ENCODE results near the gene PLAC1.

PLAC1 gene

GRCh38 chrX:134654398-134655012 lies 3.8 kb downstream of the PLAC1 start:
- no peak overlapping the region for H3K27ac ChIP-seq (ENCODE audit: low read depth, low read length, poor library complexity, severe bottlenecking)
- no peaks in the 10 kb centered on the region for H4K20me1 ChIP-seq (ENCODE audit: insufficient read depth, low read length)
- H3F3A ChIP-seq (ENCODE audit: insufficient read depth, low read length), result no peaks in the 10 kb centered on the region
- no peaks in the 10 kb centered on the region for H3K27me3 ChIP-seq (ENCODE audit: insufficient read depth, low read length)
- H3K4me1 ChIP-seq (ENCODE audit: insufficient read depth, low read length, severe bottlenecking), result no peaks in the 10 kb centered on the region
- H2AFZ ChIP-seq (ENCODE audit: low read length), result no peak overlapping the region
- no peak overlapping the region for H3K4me3 ChIP-seq (ENCODE audit: low read depth, low read length, poor library complexity, severe bottlenecking)
- no peaks in the 10 kb centered on the region for H3K9me2 ChIP-seq (ENCODE audit: low read depth, low read length)
- no peak overlapping the region for H3K4me2 ChIP-seq (ENCODE audit: low read length)
- H3K9me3 ChIP-seq (ENCODE audit: low read length), result no peaks in the 10 kb centered on the region
- TF ChIP-seq CTCF (IDR thresholded peaks at IDR 0.05; ENCODE audit: low read length), result no peak
- no peak for TF ChIP-seq EZH2 (IDR thresholded peaks at IDR 0.05; ENCODE audit: borderline replicate concordance, low read length)
- H3K36me3 ChIP-seq (ENCODE audit: insufficient read depth, low read length), result no peaks in the 10 kb centered on the region
- no peak overlapping the region for H3K9ac ChIP-seq (ENCODE audit: low read length)
- no peaks in the 10 kb centered on the region for H3K79me2 ChIP-seq (ENCODE audit: insufficient read depth, low read length)

- Histone ChIP-seq H3K9ac (ENCODE audit: low read length) (no peak overlapping the region), H3K27me3 (ENCODE audit: insufficient read depth, low read length) (no peaks in the 10 kb centered on the region), H3K9me2 (ENCODE audit: low read depth, low read length) (no peaks in the 10 kb centered on the region), H3K27ac (ENCODE audit: low read depth, low read length, poor library complexity, severe bottlenecking) (no peak overlapping the region), H3K4me3 (ENCODE audit: low read depth, low read length, poor library complexity, severe bottlenecking) (no peak overlapping the region), H3K4me1 (ENCODE audit: insufficient read depth, low read length, severe bottlenecking) (no peaks in the 10 kb centered on the region), H4K20me1 (ENCODE audit: insufficient read depth, low read length) (no peaks in the 10 kb centered on the region), H3K79me2 (ENCODE audit: insufficient read depth, low read length) (no peaks in the 10 kb centered on the region), H3F3A (ENCODE audit: insufficient read depth, low read length) (no peaks in the 10 kb centered on the region), H2AFZ (ENCODE audit: low read length) (no peak overlapping the region), H3K9me3 (ENCODE audit: low read length) (no peaks in the 10 kb centered on the region), H3K4me2 (ENCODE audit: low read length) (no peak overlapping the region), H3K36me3 (ENCODE audit: insufficient read depth, low read length) (no peaks in the 10 kb centered on the region)
- TF ChIP-seq CTCF (IDR thresholded peaks at IDR 0.05; ENCODE audit: low read length) (no peak), EZH2 (IDR thresholded peaks at IDR 0.05; ENCODE audit: borderline replicate concordance, low read length) (no peak)
Measured at GRCh38 chrX:134653835-134654234, 4.4 kb downstream of the PLAC1 start.

GRCh38 chrX:134650701-134651100 lies 7.6 kb downstream of the PLAC1 start:
- Histone ChIP-seq H3K4me2 (ENCODE audit: low read length) (no peak overlapping the region), H3K9me2 (ENCODE audit: low read depth, low read length) (no peaks in the 10 kb centered on the region), H3K79me2 (ENCODE audit: insufficient read depth, low read length) (no peaks in the 10 kb centered on the region), H4K20me1 (ENCODE audit: insufficient read depth, low read length) (no peaks in the 10 kb centered on the region), H3K4me3 (ENCODE audit: low read depth, low read length, poor library complexity, severe bottlenecking) (no peak overlapping the region), H3K4me1 (ENCODE audit: insufficient read depth, low read length, severe bottlenecking) (no peaks in the 10 kb centered on the region), H3K27me3 (ENCODE audit: insufficient read depth, low read length) (no peaks in the 10 kb centered on the region), H3K27ac (ENCODE audit: low read depth, low read length, poor library complexity, severe bottlenecking) (no peak overlapping the region), H3K9me3 (ENCODE audit: low read length) (no peaks in the 10 kb centered on the region), H3F3A (ENCODE audit: insufficient read depth, low read length) (no peaks in the 10 kb centered on the region), H3K9ac (ENCODE audit: low read length) (no peak overlapping the region), H3K36me3 (ENCODE audit: insufficient read depth, low read length) (no peaks in the 10 kb centered on the region), H2AFZ (ENCODE audit: low read length) (no peak overlapping the region)
- no peak for TF ChIP-seq CTCF (IDR thresholded peaks at IDR 0.05; ENCODE audit: low read length)
- no peak for TF ChIP-seq EZH2 (IDR thresholded peaks at IDR 0.05; ENCODE audit: borderline replicate concordance, low read length)
